ENCODE measurements around the gene ADAM10.

ADAM10 gene

DNA sequence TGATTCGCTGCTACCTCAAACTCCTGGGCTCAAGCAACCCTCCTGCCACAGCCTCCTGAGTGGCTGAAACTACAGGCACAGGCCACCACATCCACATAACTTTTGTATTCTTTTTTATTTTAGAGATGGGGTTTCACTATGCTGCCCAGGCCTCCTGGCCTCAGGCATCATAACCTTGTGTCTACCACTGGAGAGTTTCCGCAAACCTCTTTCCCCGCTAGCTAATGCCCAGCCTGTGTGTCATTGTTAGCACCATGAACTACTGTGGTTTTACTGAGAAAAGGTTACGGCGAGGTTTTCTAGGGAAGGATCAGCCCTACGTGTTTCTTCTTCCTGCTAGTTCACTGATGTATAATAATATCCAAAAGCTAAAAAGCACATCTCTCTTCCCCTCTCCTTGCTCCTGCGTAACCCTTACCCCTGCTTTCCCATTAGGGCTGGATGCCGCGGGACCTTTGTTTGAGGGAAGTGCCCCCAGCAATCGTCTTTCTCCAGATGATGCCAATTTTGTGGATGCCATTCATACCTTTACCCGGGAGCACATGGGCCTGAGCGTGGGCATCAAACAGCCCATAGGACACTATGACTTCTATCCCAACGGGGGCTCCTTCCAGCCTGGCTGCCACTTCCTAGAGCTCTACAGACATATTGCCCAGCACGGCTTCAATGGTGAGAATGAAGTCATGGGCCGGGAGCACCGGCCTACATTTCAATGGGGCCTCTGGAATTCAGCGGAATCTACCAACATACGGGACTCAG is 204.0 kb downstream of the ADAM10 start:
- Histone ChIP-seq H3K36me3 (ENCODE audit: control insufficient read depth, insufficient read depth, low read length) (no peaks in the 10 kb centered on the region), H3K27ac (peak overlapping the region; percentile 90), H3K4me2 (ENCODE audit: low read length) (no peak overlapping the region), H3K4me1 (peaks cover 11% of the 10 kb centered on the region), H3K27me3 (ENCODE audit: control insufficient read depth, insufficient read depth, low read length) (no peaks in the 10 kb centered on the region), H2AFZ (no peak overlapping the region), H3K9ac (no peak overlapping the region), H3K4me3 (ENCODE audit: low read depth, low read length) (no peak overlapping the region), H3K9me3 (ENCODE audit: control insufficient read depth, low read length) (no peaks in the 10 kb centered on the region), H3K79me2 (no peaks in the 10 kb centered on the region)
- TF ChIP-seq, protein P1, sequence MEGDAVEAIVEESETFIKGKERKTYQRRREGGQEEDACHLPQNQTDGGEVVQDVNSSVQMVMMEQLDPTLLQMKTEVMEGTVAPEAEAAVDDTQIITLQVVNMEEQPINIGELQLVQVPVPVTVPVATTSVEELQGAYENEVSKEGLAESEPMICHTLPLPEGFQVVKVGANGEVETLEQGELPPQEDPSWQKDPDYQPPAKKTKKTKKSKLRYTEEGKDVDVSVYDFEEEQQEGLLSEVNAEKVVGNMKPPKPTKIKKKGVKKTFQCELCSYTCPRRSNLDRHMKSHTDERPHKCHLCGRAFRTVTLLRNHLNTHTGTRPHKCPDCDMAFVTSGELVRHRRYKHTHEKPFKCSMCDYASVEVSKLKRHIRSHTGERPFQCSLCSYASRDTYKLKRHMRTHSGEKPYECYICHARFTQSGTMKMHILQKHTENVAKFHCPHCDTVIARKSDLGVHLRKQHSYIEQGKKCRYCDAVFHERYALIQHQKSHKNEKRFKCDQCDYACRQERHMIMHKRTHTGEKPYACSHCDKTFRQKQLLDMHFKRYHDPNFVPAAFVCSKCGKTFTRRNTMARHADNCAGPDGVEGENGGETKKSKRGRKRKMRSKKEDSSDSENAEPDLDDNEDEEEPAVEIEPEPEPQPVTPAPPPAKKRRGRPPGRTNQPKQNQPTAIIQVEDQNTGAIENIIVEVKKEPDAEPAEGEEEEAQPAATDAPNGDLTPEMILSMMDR (IDR thresholded peaks at IDR 0.05), result no peak

DNA sequence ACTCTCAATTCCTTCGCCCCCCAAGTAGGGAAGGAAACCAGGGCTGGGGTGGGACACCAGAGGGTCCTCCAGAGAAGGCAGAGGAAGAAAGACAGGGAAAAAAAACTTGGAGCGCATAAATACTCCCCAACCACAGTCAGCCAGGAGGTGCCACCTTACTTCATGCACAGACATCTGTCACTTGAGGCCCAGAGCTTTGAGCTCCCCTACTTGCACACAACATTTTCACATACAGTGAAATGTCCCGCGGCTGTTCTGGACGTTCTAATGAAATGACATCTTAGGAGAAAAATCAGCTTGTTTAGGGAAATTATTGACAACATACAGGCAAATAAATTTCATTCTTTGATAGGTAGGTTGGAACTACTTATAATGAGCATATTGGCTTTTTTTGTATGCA is 204.8 kb downstream of the ADAM10 start:
- H3K4me2 ChIP-seq (ENCODE audit: low read length), result no peak overlapping the region
- no peaks in the 10 kb centered on the region for H3K27me3 ChIP-seq (ENCODE audit: control insufficient read depth, insufficient read depth, low read length)
- H3K36me3 ChIP-seq (ENCODE audit: control insufficient read depth, insufficient read depth, low read length), result no peaks in the 10 kb centered on the region
- peaks cover 11% of the 10 kb centered on the region for H3K4me1 ChIP-seq
- H3K9ac ChIP-seq, result no peak overlapping the region
- no peaks in the 10 kb centered on the region for H3K9me3 ChIP-seq (ENCODE audit: control insufficient read depth, low read length)
- H3K27ac ChIP-seq, result no peak overlapping the region
- TF ChIP-seq, protein P1 (IDR thresholded peaks at IDR 0.05), result no peak
- H3K79me2 ChIP-seq, result no peaks in the 10 kb centered on the region
- H2AFZ ChIP-seq, result no peak overlapping the region
- no peak overlapping the region for H3K4me3 ChIP-seq (ENCODE audit: low read depth, low read length)

DNA sequence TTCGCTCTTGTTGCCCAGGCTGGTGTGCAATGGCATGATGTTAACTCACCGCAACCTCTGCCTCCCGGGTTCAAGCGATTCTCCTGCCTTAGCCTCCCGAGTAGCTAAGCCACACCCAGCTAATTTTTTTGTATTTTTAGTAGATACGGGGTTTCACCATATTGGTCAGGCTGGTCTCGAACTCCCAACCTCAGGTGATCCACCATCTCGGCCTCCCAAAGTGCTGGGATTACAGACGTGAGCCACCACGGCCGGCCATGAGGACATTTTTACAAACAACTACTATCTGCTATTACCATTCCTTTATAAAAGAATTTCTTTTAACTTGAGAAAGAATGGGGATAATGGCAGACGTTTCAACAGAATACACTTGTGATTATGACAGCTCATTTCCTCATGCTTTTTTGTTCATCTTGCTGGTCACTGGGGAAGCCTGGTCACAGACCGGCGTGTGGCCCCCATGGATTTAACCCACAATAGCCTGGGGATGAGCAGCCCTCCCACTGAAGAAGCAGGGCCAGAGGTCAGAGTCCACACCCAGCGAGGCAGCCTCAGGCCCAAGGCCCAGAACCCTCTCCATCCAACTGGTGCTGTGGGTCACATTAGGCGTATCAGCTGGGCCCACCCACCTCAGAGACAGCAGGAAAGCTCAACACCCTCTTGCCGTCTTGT is 205.7 kb downstream of the ADAM10 start:
- Histone ChIP-seq H3K79me2 (no peaks in the 10 kb centered on the region), H3K27me3 (ENCODE audit: control insufficient read depth, insufficient read depth, low read length) (no peaks in the 10 kb centered on the region), H3K4me2 (ENCODE audit: low read length) (no peak overlapping the region), H3K4me1 (peaks cover 11% of the 10 kb centered on the region), H3K36me3 (ENCODE audit: control insufficient read depth, insufficient read depth, low read length) (no peaks in the 10 kb centered on the region), H2AFZ (no peak overlapping the region), H3K9me3 (ENCODE audit: control insufficient read depth, low read length) (no peaks in the 10 kb centered on the region), H3K27ac (no peak overlapping the region), H3K4me3 (ENCODE audit: low read depth, low read length) (no peak overlapping the region), H3K9ac (no peak overlapping the region)
- TF ChIP-seq, protein P1 (IDR thresholded peaks at IDR 0.05), result no peak

DNA sequence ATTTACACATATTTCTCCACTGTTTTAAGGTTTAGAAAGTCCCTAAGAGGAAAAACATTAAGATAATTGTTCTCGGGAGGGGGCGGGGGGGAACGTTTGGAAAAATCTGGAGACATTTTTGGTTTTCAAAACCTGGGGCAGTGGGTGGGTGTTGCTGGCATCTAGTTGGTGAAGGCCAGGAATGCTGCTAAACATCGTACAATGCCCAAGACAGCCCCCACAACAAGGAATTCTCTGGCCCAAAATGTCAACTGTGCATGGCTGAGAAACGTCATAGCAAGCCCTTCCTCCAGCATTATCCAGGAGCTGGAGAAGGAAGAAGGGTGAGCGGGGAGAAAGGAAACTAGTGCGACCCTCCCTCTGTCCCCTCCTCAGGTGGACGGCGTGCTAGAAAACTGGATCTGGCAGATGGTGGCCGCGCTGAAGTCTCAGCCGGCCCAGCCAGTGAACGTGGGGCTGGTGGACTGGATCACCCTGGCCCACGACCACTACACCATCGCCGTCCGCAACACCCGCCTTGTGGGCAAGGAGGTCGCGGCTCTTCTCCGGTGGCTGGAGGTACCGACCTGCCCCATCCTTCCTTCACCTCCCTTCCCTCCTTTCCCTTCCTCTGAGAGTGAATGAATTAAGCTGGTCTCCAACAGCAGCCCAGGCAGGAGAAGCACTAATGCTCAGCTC is 208.0 kb downstream of the ADAM10 start:
- Histone ChIP-seq H3K9ac (no peak overlapping the region), H3K9me3 (ENCODE audit: control insufficient read depth, low read length) (no peaks in the 10 kb centered on the region), H3K4me1 (peaks cover 5% of the 10 kb centered on the region), H3K4me2 (ENCODE audit: low read length) (no peak overlapping the region), H2AFZ (no peak overlapping the region), H3K27ac (no peak overlapping the region), H3K36me3 (ENCODE audit: control insufficient read depth, insufficient read depth, low read length) (no peaks in the 10 kb centered on the region), H3K4me3 (ENCODE audit: low read depth, low read length) (no peak overlapping the region), H3K79me2 (no peaks in the 10 kb centered on the region), H3K27me3 (ENCODE audit: control insufficient read depth, insufficient read depth, low read length) (no peaks in the 10 kb centered on the region)
- TF ChIP-seq, protein P1 (IDR thresholded peaks at IDR 0.05), result no peak

Data from parathyroid adenoma (tissue), 2 donors.